ENCODE results near the gene ASCC3.
"Not testable (repeated sequence)": the region's sequence is repeated elsewhere in the genome, so short reads cannot be mapped to it uniquely, and the experiment has no call there.

Gene ASCC3

GRCh38 chr6:100850174-100850573, 31.0 kb downstream of the ASCC3 start:
- 89 to 92% methylated on average over 2 of the region's 2 CpGs for WGBS, 2 experiments
- no peaks in the 10 kb centered on the region for H3K4me1 ChIP-seq (ENCODE audit: control insufficient read depth, insufficient read depth, low read length)
- H3K36me3 ChIP-seq (ENCODE audit: control insufficient read depth, insufficient read depth, low read length) = no peaks in the 10 kb centered on the region
- H3K27ac ChIP-seq (ENCODE audit: insufficient read depth, low read depth, low read length, poor library complexity, severe bottlenecking) = no peak overlapping the region
- no peak overlapping the region for H3K4me3 ChIP-seq (ENCODE audit: insufficient read depth, low read depth, low read length)
- H3K9me3 ChIP-seq (ENCODE audit: control insufficient read depth, low read length) = no peaks in the 10 kb centered on the region
- no peaks in the 10 kb centered on the region for H3K27me3 ChIP-seq (ENCODE audit: control insufficient read depth, insufficient read depth, low read length, poor library complexity, severe bottlenecking)

- 92% methylated on average over 2 of the region's 2 CpGs for WGBS, 2 experiments
- H3K36me3 ChIP-seq (ENCODE audit: control insufficient read depth, insufficient read depth, low read length) = no peaks in the 10 kb centered on the region
- no peak overlapping the region for H3K27ac ChIP-seq (ENCODE audit: insufficient read depth, low read depth, low read length, poor library complexity, severe bottlenecking)
- no peaks in the 10 kb centered on the region for H3K4me1 ChIP-seq (ENCODE audit: control insufficient read depth, insufficient read depth, low read length)
- H3K27me3 ChIP-seq (ENCODE audit: control insufficient read depth, insufficient read depth, low read length, poor library complexity, severe bottlenecking) = no peaks in the 10 kb centered on the region
- H3K4me3 ChIP-seq (ENCODE audit: insufficient read depth, low read depth, low read length) = no peak overlapping the region
- no peaks in the 10 kb centered on the region for H3K9me3 ChIP-seq (ENCODE audit: control insufficient read depth, low read length)
These were observed 34.9 kb downstream of the ASCC3 start for GRCh38 chr6:100846276-100846675.

- no peaks in the 10 kb centered on the region for H3K36me3 ChIP-seq (ENCODE audit: control insufficient read depth, insufficient read depth, low read length)
- H3K27ac ChIP-seq (ENCODE audit: insufficient read depth, low read depth, low read length, poor library complexity, severe bottlenecking) = no peak overlapping the region
- H3K4me1 ChIP-seq (ENCODE audit: control insufficient read depth, insufficient read depth, low read length) = no peaks in the 10 kb centered on the region
- no peaks in the 10 kb centered on the region for H3K27me3 ChIP-seq (ENCODE audit: control insufficient read depth, insufficient read depth, low read length, poor library complexity, severe bottlenecking)
- WGBS, 2 experiments = no CpG with 5 or more reads among the region's 1 CpG
- H3K4me3 ChIP-seq (ENCODE audit: insufficient read depth, low read depth, low read length) = no peak overlapping the region
- no peaks in the 10 kb centered on the region for H3K9me3 ChIP-seq (ENCODE audit: control insufficient read depth, low read length)
These were observed 35.5 kb downstream of the ASCC3 start for GRCh38 chr6:100845676-100846075.

GRCh38 chr6:100839419-100839818, 41.7 kb downstream of the ASCC3 start:
- Histone ChIP-seq H3K4me1 (ENCODE audit: control insufficient read depth, insufficient read depth, low read length) (no peaks in the 10 kb centered on the region), H3K36me3 (ENCODE audit: control insufficient read depth, insufficient read depth, low read length) (no peaks in the 10 kb centered on the region), H3K27me3 (ENCODE audit: control insufficient read depth, insufficient read depth, low read length, poor library complexity, severe bottlenecking) (no peaks in the 10 kb centered on the region), H3K9me3 (ENCODE audit: control insufficient read depth, low read length) (no peaks in the 10 kb centered on the region), H3K4me3 (ENCODE audit: insufficient read depth, low read depth, low read length) (no peak overlapping the region), H3K27ac (ENCODE audit: insufficient read depth, low read depth, low read length, poor library complexity, severe bottlenecking) (no peak overlapping the region)
- 92 to 96% methylated on average over 1 of the region's 1 CpG for WGBS, 2 experiments

DNA sequence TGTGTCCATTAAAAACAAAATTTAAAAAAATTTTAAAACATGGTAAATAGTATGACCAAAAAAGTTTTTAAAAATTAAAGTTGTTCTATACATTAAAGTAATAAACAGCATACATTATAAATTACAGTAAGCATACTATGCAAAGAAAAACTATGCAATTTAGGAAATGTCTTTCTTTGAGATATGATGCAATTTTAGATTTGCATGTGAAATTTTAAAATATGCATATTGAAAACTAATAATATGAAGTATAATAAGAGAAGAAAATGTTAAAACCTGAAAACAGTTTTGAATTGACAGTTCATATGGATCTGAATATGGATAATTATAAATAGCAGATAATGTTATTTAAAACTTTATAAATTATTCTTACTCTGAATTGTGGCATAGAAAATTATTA, 43.1 kb downstream of the ASCC3 start:
- Histone ChIP-seq H3K4me3 (ENCODE audit: insufficient read depth, low read depth, low read length) (no peak overlapping the region), H3K27me3 (ENCODE audit: control insufficient read depth, insufficient read depth, low read length, poor library complexity, severe bottlenecking) (no peaks in the 10 kb centered on the region), H3K36me3 (ENCODE audit: control insufficient read depth, insufficient read depth, low read length) (no peaks in the 10 kb centered on the region), H3K27ac (ENCODE audit: insufficient read depth, low read depth, low read length, poor library complexity, severe bottlenecking) (no peak overlapping the region), H3K9me3 (ENCODE audit: control insufficient read depth, low read length) (no peaks in the 10 kb centered on the region), H3K4me1 (ENCODE audit: control insufficient read depth, insufficient read depth, low read length) (no peaks in the 10 kb centered on the region)

DNA sequence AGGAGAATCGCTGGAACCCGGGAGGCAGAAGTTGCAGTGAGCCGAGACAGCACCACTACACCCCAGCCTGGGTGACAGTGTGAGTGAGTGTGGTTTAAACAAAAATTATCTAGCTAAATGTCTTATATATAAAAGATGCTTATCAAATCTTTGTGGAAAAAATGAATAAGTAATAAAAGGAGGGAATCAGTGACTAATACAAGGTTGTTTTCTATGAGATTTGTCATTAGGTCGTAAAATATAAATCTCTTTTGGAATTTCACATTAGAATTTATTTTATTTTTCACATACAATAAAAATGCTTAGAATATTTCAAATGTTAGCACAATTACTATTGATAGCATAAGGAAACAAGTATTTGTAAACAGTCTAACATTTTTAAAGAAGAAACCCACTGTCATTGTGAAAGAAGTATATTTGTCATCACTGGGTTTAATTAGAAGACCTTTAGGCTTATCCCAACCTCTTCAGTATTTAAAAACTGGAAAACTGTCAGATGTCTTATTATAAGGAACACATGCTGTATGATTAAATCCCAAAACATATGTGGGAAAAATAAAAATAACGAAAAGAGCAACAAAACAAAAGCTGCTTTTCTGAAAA, 47.1 kb downstream of the ASCC3 start:
- no peak overlapping the region for H3K27ac ChIP-seq (ENCODE audit: insufficient read depth, low read depth, low read length, poor library complexity, severe bottlenecking)
- no peaks in the 10 kb centered on the region for H3K27me3 ChIP-seq (ENCODE audit: control insufficient read depth, insufficient read depth, low read length, poor library complexity, severe bottlenecking)
- H3K4me1 ChIP-seq (ENCODE audit: control insufficient read depth, insufficient read depth, low read length) = no peaks in the 10 kb centered on the region
- H3K4me3 ChIP-seq (ENCODE audit: insufficient read depth, low read depth, low read length) = no peak overlapping the region
- 86 to 88% methylated on average over 3 to 4 of the region's 5 CpGs for WGBS, 2 experiments
- no peaks in the 10 kb centered on the region for H3K36me3 ChIP-seq (ENCODE audit: control insufficient read depth, insufficient read depth, low read length)
- no peaks in the 10 kb centered on the region for H3K9me3 ChIP-seq (ENCODE audit: control insufficient read depth, low read length)

GRCh38 chr6:100829077-100829595, 52.0 kb downstream of the ASCC3 start:
- not testable (repeated sequence) for H3K4me3 ChIP-seq (ENCODE audit: insufficient read depth, low read depth, low read length); H3K27me3 ChIP-seq (ENCODE audit: control insufficient read depth, insufficient read depth, low read length, poor library complexity, severe bottlenecking); H3K9me3 ChIP-seq (ENCODE audit: control insufficient read depth, low read length); H3K27ac ChIP-seq (ENCODE audit: insufficient read depth, low read depth, low read length, poor library complexity, severe bottlenecking); H3K36me3 ChIP-seq (ENCODE audit: control insufficient read depth, insufficient read depth, low read length); H3K4me1 ChIP-seq (ENCODE audit: control insufficient read depth, insufficient read depth, low read length)
- 97% methylated on average over 27 of the region's 27 CpGs for WGBS, 2 experiments

DNA sequence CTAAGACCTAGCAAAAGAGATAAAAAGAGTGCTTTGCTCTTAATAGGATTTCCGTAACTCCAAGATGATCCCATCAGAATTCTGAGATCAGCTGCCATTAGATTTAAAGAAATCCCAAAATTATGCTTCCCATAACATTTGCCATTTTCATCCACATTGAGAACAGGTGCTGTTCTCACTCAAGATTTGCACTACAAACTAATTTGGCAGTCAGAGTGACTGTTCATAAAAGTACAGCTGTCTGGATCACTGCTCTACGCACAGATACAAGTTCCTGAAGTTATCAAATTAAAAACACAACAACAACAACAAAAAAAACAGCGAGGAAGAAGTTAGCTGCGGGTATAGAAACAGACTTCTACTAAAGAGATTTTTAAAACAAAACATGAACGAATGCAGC, 58.1 kb downstream of the ASCC3 start:
- H3K4me1 ChIP-seq (ENCODE audit: control insufficient read depth, insufficient read depth, low read length) = no peaks in the 10 kb centered on the region
- no peaks in the 10 kb centered on the region for H3K27me3 ChIP-seq (ENCODE audit: control insufficient read depth, insufficient read depth, low read length, poor library complexity, severe bottlenecking)
- H3K9me3 ChIP-seq (ENCODE audit: control insufficient read depth, low read length) = no peaks in the 10 kb centered on the region
- no peak overlapping the region for H3K27ac ChIP-seq (ENCODE audit: insufficient read depth, low read depth, low read length, poor library complexity, severe bottlenecking)
- no peak overlapping the region for H3K4me3 ChIP-seq (ENCODE audit: insufficient read depth, low read depth, low read length)
- H3K36me3 ChIP-seq (ENCODE audit: control insufficient read depth, insufficient read depth, low read length) = no peaks in the 10 kb centered on the region
- 96 to 99% methylated on average over 5 of the region's 5 CpGs for WGBS, 2 experiments

DNA sequence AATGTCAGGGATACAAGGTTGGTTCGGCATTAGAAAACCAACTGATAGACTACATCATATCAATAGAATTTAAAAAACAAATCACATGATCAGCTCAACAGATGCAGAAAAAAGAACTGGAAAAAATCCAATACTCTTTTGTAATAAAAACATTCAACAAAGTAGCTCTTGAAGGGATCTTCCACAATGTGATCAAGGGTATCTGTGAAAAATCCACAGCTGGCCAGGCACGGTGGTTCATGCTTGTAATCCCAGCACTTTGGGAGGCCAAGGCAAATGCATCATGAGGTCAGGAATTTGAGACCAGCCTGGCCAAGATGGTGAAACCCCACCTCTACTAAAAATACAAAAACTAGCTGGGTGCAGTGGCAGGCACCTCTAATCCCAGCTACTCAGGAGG, 63.1 kb downstream of the ASCC3 start:
- no peaks in the 10 kb centered on the region for H3K9me3 ChIP-seq (ENCODE audit: control insufficient read depth, low read length)
- H3K27ac ChIP-seq (ENCODE audit: insufficient read depth, low read depth, low read length, poor library complexity, severe bottlenecking) = no peak overlapping the region
- WGBS, 2 experiments = 89% methylated on average over 2 of the region's 2 CpGs
- H3K27me3 ChIP-seq (ENCODE audit: control insufficient read depth, insufficient read depth, low read length, poor library complexity, severe bottlenecking) = no peaks in the 10 kb centered on the region
- H3K4me1 ChIP-seq (ENCODE audit: control insufficient read depth, insufficient read depth, low read length) = no peaks in the 10 kb centered on the region
- no peaks in the 10 kb centered on the region for H3K36me3 ChIP-seq (ENCODE audit: control insufficient read depth, insufficient read depth, low read length)
- no peak overlapping the region for H3K4me3 ChIP-seq (ENCODE audit: insufficient read depth, low read depth, low read length)

GRCh38 chr6:100810015-100810414, 71.1 kb downstream of the ASCC3 start:
- Histone ChIP-seq H3K9me3 (ENCODE audit: control insufficient read depth, low read length) (no peaks in the 10 kb centered on the region), H3K27ac (ENCODE audit: insufficient read depth, low read depth, low read length, poor library complexity, severe bottlenecking) (no peak overlapping the region), H3K4me3 (ENCODE audit: insufficient read depth, low read depth, low read length) (no peak overlapping the region), H3K36me3 (ENCODE audit: control insufficient read depth, insufficient read depth, low read length) (no peaks in the 10 kb centered on the region), H3K27me3 (ENCODE audit: control insufficient read depth, insufficient read depth, low read length, poor library complexity, severe bottlenecking) (no peaks in the 10 kb centered on the region), H3K4me1 (ENCODE audit: control insufficient read depth, insufficient read depth, low read length) (no peaks in the 10 kb centered on the region)
- WGBS, 2 experiments = 93 to 98% methylated on average over 2 of the region's 2 CpGs

- Histone ChIP-seq H3K4me1 (ENCODE audit: control insufficient read depth, insufficient read depth, low read length) (no peaks in the 10 kb centered on the region), H3K27me3 (ENCODE audit: control insufficient read depth, insufficient read depth, low read length, poor library complexity, severe bottlenecking) (no peaks in the 10 kb centered on the region), H3K4me3 (ENCODE audit: insufficient read depth, low read depth, low read length) (no peak overlapping the region), H3K36me3 (ENCODE audit: control insufficient read depth, insufficient read depth, low read length) (peaks cover 4% of the 10 kb centered on the region), H3K9me3 (ENCODE audit: control insufficient read depth, low read length) (no peaks in the 10 kb centered on the region), H3K27ac (ENCODE audit: insufficient read depth, low read depth, low read length, poor library complexity, severe bottlenecking) (no peak overlapping the region)
- WGBS, 2 experiments = 100% methylated on average over 1 of the region's 1 CpG; no CpG with 5 or more reads in 1 of the 2 experiments
These were observed 71.8 kb downstream of the ASCC3 start for GRCh38 chr6:100809346-100809745.

Measured in ectodermal cell (in vitro differentiated cells).